ENCODE measurements around the gene SPINK4.
A peak's percentile ranks its signal among the peaks of the same experiment; 100 is the strongest.

Gene SPINK4

DNA sequence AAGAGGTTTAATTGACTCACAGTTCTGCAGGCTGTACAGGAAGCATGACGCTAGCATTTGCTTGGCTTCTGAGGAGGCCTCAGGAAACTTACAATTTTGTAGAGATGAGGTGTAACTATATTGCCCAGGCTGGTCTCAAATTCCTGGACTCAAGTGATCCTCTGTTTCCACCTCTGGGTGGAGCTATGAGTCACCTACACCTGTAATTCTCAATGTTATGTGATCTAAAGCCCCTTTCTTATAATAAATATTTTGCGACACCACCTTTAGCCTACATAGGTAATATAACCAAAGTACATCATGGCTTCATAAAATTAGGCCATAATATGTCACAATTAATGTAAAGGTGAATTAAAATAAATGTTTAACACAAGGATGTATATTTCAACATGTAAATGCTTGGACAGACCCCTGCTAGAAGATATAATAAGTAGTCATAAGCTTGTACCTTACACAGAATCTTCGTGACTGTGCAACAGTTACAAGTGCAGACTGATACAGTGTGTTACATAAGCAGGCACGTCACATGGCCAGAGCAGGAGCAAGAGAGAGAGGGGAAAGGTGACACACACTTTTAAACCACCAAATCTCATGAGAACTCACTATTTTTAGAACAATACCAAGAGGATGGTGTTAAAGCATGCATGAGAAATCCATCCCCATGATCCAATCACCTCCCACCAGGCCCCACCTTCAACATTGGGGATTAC lies 29.8 kb upstream of the SPINK4 start:
- TF ChIP-seq, protein P1, sequence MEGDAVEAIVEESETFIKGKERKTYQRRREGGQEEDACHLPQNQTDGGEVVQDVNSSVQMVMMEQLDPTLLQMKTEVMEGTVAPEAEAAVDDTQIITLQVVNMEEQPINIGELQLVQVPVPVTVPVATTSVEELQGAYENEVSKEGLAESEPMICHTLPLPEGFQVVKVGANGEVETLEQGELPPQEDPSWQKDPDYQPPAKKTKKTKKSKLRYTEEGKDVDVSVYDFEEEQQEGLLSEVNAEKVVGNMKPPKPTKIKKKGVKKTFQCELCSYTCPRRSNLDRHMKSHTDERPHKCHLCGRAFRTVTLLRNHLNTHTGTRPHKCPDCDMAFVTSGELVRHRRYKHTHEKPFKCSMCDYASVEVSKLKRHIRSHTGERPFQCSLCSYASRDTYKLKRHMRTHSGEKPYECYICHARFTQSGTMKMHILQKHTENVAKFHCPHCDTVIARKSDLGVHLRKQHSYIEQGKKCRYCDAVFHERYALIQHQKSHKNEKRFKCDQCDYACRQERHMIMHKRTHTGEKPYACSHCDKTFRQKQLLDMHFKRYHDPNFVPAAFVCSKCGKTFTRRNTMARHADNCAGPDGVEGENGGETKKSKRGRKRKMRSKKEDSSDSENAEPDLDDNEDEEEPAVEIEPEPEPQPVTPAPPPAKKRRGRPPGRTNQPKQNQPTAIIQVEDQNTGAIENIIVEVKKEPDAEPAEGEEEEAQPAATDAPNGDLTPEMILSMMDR (IDR thresholded peaks at IDR 0.05; ENCODE audit: low read depth, low read length, poor library complexity, severe bottlenecking) = peak; percentile 16
- TF ChIP-seq EZH2phosphoT487 (IDR thresholded peaks at IDR 0.05; ENCODE audit: borderline replicate concordance, low read length) = no peak
- H3K79me2 ChIP-seq (ENCODE audit: control insufficient read depth, low read length) = no peaks in the 10 kb centered on the region

GRCh38 chr9:33211695-33212393 lies 28.1 kb upstream of the SPINK4 start:
- H3K79me2 ChIP-seq (ENCODE audit: control insufficient read depth, low read length) = no peaks in the 10 kb centered on the region
- H3K4me2 ChIP-seq (ENCODE audit: low read length) = no peak overlapping the region
- no peaks in the 10 kb centered on the region for H4K20me1 ChIP-seq (ENCODE audit: control insufficient read depth, insufficient read depth, low read depth, low read length)
- H3F3A ChIP-seq (ENCODE audit: control insufficient read depth, insufficient read depth) = no peaks in the 10 kb centered on the region
- no peak overlapping the region for H3K27ac ChIP-seq (ENCODE audit: low read depth, low read length)
- H3K36me3 ChIP-seq (ENCODE audit: control insufficient read depth, low read length) = no peaks in the 10 kb centered on the region
- H3K9me2 ChIP-seq (replicated peaks; ENCODE audit: control insufficient read depth, low read length) = no peaks in the 10 kb centered on the region
- H3K4me1 ChIP-seq (ENCODE audit: control insufficient read depth, low read length) = no peaks in the 10 kb centered on the region
- H3K4me3 ChIP-seq (ENCODE audit: low read length) = no peak overlapping the region
- H3K9me3 ChIP-seq (ENCODE audit: control insufficient read depth, insufficient read depth, low read length) = no peaks in the 10 kb centered on the region
- no peak for TF ChIP-seq EZH2phosphoT487 (IDR thresholded peaks at IDR 0.05; ENCODE audit: borderline replicate concordance, low read length)
- TF ChIP-seq, protein P1 (IDR thresholded peaks at IDR 0.05; ENCODE audit: low read depth, low read length, poor library complexity, severe bottlenecking) = no peak
- H3K27me3 ChIP-seq (ENCODE audit: control insufficient read depth, low read length) = peaks cover 14% of the 10 kb centered on the region

More for the DNA sequence above, 29.8 kb upstream of the SPINK4 start:
- no peaks in the 10 kb centered on the region for H3K36me3 ChIP-seq (ENCODE audit: control insufficient read depth, low read length)
- peaks cover 7% of the 10 kb centered on the region for H3K27me3 ChIP-seq (ENCODE audit: control insufficient read depth, low read length)
- H3K9me2 ChIP-seq (replicated peaks; ENCODE audit: control insufficient read depth, low read length) = no peaks in the 10 kb centered on the region
- H3K4me1 ChIP-seq (ENCODE audit: control insufficient read depth, low read length) = no peaks in the 10 kb centered on the region
- H3K4me2 ChIP-seq (ENCODE audit: low read length) = no peak overlapping the region
- H3F3A ChIP-seq (ENCODE audit: control insufficient read depth, insufficient read depth) = no peaks in the 10 kb centered on the region
- H3K9me3 ChIP-seq (ENCODE audit: control insufficient read depth, insufficient read depth, low read length) = no peaks in the 10 kb centered on the region
- no peaks in the 10 kb centered on the region for H4K20me1 ChIP-seq (ENCODE audit: control insufficient read depth, insufficient read depth, low read depth, low read length)
- no peak overlapping the region for H3K27ac ChIP-seq (ENCODE audit: low read depth, low read length)
- H3K4me3 ChIP-seq (ENCODE audit: low read length) = no peak overlapping the region

DNA sequence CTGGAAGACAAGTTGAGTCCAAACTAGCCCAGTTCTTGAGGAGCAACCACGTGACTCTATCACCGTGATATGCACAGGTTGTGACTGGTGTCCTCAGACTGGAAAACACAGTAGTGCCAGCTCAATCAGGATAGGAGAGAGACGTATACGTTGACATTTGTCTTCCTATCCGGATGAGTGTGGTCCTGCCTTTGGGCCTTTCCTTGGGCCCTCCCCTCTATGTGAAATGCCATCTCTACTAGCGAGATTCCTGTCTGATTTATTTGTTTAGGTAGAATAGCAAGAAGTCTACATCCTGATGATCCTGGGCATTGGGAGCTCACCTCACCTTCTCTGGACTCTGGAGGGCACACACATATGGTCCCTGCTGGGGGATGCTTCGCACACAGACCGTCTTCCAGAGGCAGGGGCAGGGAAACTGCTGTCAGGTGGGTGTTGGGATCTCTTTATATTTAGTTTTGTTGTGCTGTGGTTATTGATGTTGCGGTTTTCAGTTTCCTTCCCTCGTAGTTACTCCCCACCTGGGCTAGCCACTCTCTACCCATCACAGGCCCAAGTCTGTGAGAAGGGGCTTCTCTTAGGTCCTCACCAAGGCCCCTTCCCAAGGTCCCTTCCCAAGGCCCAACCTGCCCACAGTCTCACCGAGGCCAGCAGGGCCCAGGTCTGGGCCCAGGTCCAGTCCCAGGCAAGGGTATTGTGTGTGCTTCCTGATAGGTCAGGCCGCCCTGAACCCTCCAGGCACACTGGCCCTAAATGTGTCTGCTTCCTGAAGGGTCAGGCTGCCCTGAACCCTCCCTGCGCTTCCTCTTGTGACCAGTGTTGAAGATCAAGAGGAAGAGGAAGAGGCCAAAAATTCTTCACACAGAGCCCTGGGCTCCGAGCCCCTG lies 19.0 kb upstream of the SPINK4 start:
- Histone ChIP-seq H3K36me3 (ENCODE audit: control insufficient read depth, low read length) (no peaks in the 10 kb centered on the region), H3K79me2 (ENCODE audit: control insufficient read depth, low read length) (no peaks in the 10 kb centered on the region), H3K27ac (ENCODE audit: low read depth, low read length) (no peak overlapping the region), H3K9me3 (ENCODE audit: control insufficient read depth, insufficient read depth, low read length) (no peaks in the 10 kb centered on the region), H3K4me2 (ENCODE audit: low read length) (no peak overlapping the region), H3K4me1 (ENCODE audit: control insufficient read depth, low read length) (peaks cover 17% of the 10 kb centered on the region), H3K9me2 (replicated peaks; ENCODE audit: control insufficient read depth, low read length) (no peaks in the 10 kb centered on the region), H3F3A (ENCODE audit: control insufficient read depth, insufficient read depth) (no peaks in the 10 kb centered on the region), H4K20me1 (ENCODE audit: control insufficient read depth, insufficient read depth, low read depth, low read length) (no peaks in the 10 kb centered on the region), H3K27me3 (ENCODE audit: control insufficient read depth, low read length) (peaks cover 18% of the 10 kb centered on the region), H3K4me3 (ENCODE audit: low read length) (no peak overlapping the region)
- TF ChIP-seq, protein P1 (IDR thresholded peaks at IDR 0.05; ENCODE audit: low read depth, low read length, poor library complexity, severe bottlenecking) = no peak
- no peak for TF ChIP-seq EZH2phosphoT487 (IDR thresholded peaks at IDR 0.05; ENCODE audit: borderline replicate concordance, low read length)

All from DOHH2 (cell line).